ENCODE results near the gene RPL39.
"Not testable (repeated sequence)": the region's sequence is repeated elsewhere in the genome, so short reads cannot be mapped to it uniquely, and the experiment has no call there.

The RPL39 gene

GRCh38 chrX:119791437-119792231 is at the start of gene RPL39:
Gene RPL39, minus strand, starts transcription at chrX:119791630. Its CDS starts 54 bp downstream, at chrX:119791576.
- peak; percentile 54 to 65 for DNase-seq (ENCODE audit: low read depth in 2 of 2)

- no peak for DNase-seq (ENCODE audit: low read depth in 2 of 2)
Measured at GRCh38 chrX:119833905-119834304, 42.5 kb upstream of the RPL39 start.

- no peak for DNase-seq (ENCODE audit: low read depth in 2 of 2)
Measured at GRCh38 chrX:119828446-119828845, 37.0 kb upstream of the RPL39 start.

GRCh38 chrX:119826399-119826959 is 35.0 kb upstream of the RPL39 start:
- no peak for DNase-seq (ENCODE audit: low read depth in 2 of 2)

- not testable (repeated sequence) for DNase-seq (ENCODE audit: low read depth in 2 of 2)
Measured at GRCh38 chrX:119824221-119824620, 32.8 kb upstream of the RPL39 start.

- DNase-seq (ENCODE audit: low read depth in 2 of 2): not testable (repeated sequence)
Measured at GRCh38 chrX:119821703-119822102, 30.3 kb upstream of the RPL39 start.

GRCh38 chrX:119817130-119817690 is 25.8 kb upstream of the RPL39 start:
- DNase-seq (ENCODE audit: low read depth in 2 of 2): no peak

- no peak for DNase-seq (ENCODE audit: low read depth in 2 of 2)
Measured at GRCh38 chrX:119816300-119816699, 24.9 kb upstream of the RPL39 start.

GRCh38 chrX:119809185-119809666 is 17.8 kb upstream of the RPL39 start:
- no peak for DNase-seq (ENCODE audit: low read depth in 2 of 2)

- not testable (repeated sequence) for DNase-seq (ENCODE audit: low read depth in 2 of 2)
Measured at GRCh38 chrX:119808461-119808860, 17.0 kb upstream of the RPL39 start.

GRCh38 chrX:119802546-119802945 is 11.1 kb upstream of the RPL39 start:
- DNase-seq (ENCODE audit: low read depth in 2 of 2): no peak

GRCh38 chrX:119801253-119802221 is 10.1 kb upstream of the RPL39 start:
- no peak for DNase-seq (ENCODE audit: low read depth in 2 of 2)

- peak in 1 of 2 donors; percentile 7 for DNase-seq (ENCODE audit: low read depth in 2 of 2)
Measured at GRCh38 chrX:119790977-119791436, 423 bp downstream of the RPL39 start.

- DNase-seq (ENCODE audit: low read depth in 2 of 2): peak; percentile 26 to 27
Measured at GRCh38 chrX:119784747-119785446, 6.5 kb downstream of the RPL39 start.

GRCh38 chrX:119783026-119783425 is 8.4 kb downstream of the RPL39 start:
- DNase-seq (ENCODE audit: low read depth in 2 of 2): no peak

- DNase-seq (ENCODE audit: low read depth in 2 of 2): no peak
Measured at GRCh38 chrX:119778829-119779228, 12.6 kb downstream of the RPL39 start.

- no peak for DNase-seq (ENCODE audit: low read depth in 2 of 2)
Measured at GRCh38 chrX:119775517-119776238, 15.8 kb downstream of the RPL39 start.

- not testable (repeated sequence) for DNase-seq (ENCODE audit: low read depth in 2 of 2)
Measured at GRCh38 chrX:119769388-119769787, 22.0 kb downstream of the RPL39 start.

GRCh38 chrX:119768436-119768835 is 23.0 kb downstream of the RPL39 start:
- DNase-seq (ENCODE audit: low read depth in 2 of 2): not testable (repeated sequence)

- no peak for DNase-seq (ENCODE audit: low read depth in 2 of 2)
Measured at GRCh38 chrX:119763836-119764387, 27.5 kb downstream of the RPL39 start.
